Activated CD4-positive, alpha-beta memory T cell treated with anti-CD3 and anti-CD28 coated beads, Interleukin-2, amount 10 ng/mL, durations not matched to agents 7 days and 5 days (primary cell): ENCODE measurements around the gene WRNIP1. TPM values are rescaled to one million over a fixed set of nuclear protein-coding genes. Genes with fewer than 3 reads are reported as not detected.

Experiments
- CTCF ChIA-PET: fragments of 350-600 bp; sonication (Branson Sonifier 250); formaldehyde crosslinking; loops from one replicate; lab custom pipeline; 2021; ENCODE audit warnings: antibody characterized with exemption, inconsistent platforms; lab: Charles Lee
- POLR2A ChIA-PET: fragments of 350-600 bp; sonication (Branson Sonifier 250); formaldehyde crosslinking; loops from one replicate; lab custom pipeline; 2021; ENCODE audit warnings: antibody characterized with exemption; lab: Charles Lee
- DNase-seq: peaks from one replicate; pipeline ENCODE4 v3.0.0-alpha.2; 2020
- H3K27ac Mint-ChIP-seq: one replicate; pipeline ENCODE4 v1.8.0; 2021; ENCODE audit warnings: mild to moderate bottlenecking, mixed read lengths
- H3K27me3 Mint-ChIP-seq: one replicate; pipeline ENCODE4 v1.8.0; 2021; ENCODE audit warnings: mixed read lengths
- H3K36me3 Mint-ChIP-seq: one replicate; pipeline ENCODE4 v1.8.0; 2021; ENCODE audit warnings: low read depth, mixed read lengths
- H3K4me1 Mint-ChIP-seq: one replicate; pipeline ENCODE4 v1.8.0; 2021; ENCODE audit warnings: mixed read lengths
- H3K4me3 Mint-ChIP-seq: one replicate; pipeline ENCODE4 v1.8.0; 2021; ENCODE audit warnings: mild to moderate bottlenecking, mixed read lengths
- H3K9me3 Mint-ChIP-seq: one replicate; pipeline ENCODE4 v1.8.0; 2021; ENCODE audit warnings: mixed read lengths
- total RNA-seq, 2 experiments: library from RNA; stranded (reverse); gene quantifications; one replicate each; pipeline ENCODE4 v1.2.3, GENCODE V29; 2021

WRNIP1 gene
- total RNA-seq, 2 experiments from 2014 or later: 39.6 to 42.1 TPM

- Mint-ChIP-seq H3K4me1 (peaks cover 45% of the 10 kb centered on the region), H3K9me3 (peaks cover 14% of the 10 kb centered on the region), H3K4me3 (no peak overlapping the region), H3K36me3 (peaks cover 17% of the 10 kb centered on the region), H3K27me3 (no peaks in the 10 kb centered on the region), H3K27ac (no peak overlapping the region)
- ChIA-PET POLR2A (no interaction called here), CTCF (no interaction called here)
- DNase-seq: no peak
Measured at GRCh38 chr6:2821554-2821953, 56.4 kb downstream of the WRNIP1 start.

DNA sequence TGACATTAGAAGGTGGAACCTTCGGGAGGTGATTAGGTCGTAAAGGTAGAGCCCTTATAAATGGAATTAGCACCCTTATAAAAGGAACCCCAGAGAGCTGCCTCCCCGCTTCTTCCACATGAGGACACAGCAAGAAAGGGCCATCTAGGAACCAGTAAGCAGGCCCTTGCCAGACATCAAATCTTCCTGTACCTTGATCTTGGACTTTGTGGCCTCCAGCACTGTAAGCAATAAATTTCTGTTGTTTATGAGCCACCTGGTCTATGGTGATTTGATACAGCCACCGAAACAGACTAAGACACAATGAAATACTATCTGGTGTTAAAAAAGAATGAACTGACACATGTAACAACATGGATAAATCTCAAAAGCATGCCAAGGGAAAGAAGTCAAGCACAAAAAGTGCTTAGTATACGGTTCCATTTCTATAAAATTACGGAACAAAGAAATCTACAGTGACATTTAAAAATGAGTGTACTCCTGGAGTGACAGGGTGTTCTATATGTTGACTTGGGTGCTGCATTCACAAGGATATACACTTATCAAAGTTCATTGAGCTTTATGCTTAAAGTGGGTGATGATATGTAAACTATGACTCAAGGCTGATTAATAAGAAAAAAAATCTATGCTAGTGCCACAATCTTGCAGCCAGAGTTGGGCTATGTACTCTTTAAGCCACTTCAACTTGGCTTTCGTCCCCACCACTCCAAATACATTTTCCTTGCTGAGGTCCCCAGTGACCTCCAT is 58.1 kb downstream of the WRNIP1 start:
- H3K4me1 Mint-ChIP-seq: peaks cover 36% of the 10 kb centered on the region
- ChIA-PET CTCF (no interaction called here), POLR2A (interaction anchor here (1.0 kb wide), 1 partner anchor 77 kb away, joined by 3 read pairs; no protein-coding TSS in a partner anchor)
- no peak overlapping the region for H3K27ac Mint-ChIP-seq
- peaks cover 5% of the 10 kb centered on the region for H3K36me3 Mint-ChIP-seq
- no peak for DNase-seq
- H3K27me3 Mint-ChIP-seq: no peaks in the 10 kb centered on the region
- no peak overlapping the region for H3K4me3 Mint-ChIP-seq
- H3K9me3 Mint-ChIP-seq: peaks cover 4% of the 10 kb centered on the region

DNA sequence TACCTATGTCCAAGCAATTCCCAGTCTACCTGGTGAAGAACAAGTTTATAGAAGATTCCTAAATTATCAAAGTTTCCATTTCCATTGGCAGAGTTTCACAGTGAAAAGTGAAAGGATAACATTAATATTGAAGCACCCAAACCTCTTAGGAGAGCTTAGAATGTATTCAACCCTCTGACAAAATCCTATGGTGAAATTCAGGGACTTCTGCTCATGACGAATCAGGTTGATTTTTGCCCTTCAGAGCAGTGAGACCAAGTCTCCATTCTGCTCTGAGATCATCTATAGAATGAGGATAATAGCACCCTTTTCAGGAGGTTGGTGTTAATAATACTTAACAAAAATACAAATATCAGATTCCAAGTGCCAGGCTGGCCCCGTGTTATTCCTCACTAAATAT is 60.9 kb downstream of the WRNIP1 start:
- H3K4me1 Mint-ChIP-seq: peaks cover 8% of the 10 kb centered on the region
- peaks cover 14% of the 10 kb centered on the region for H3K36me3 Mint-ChIP-seq
- DNase-seq: no peak
- H3K9me3 Mint-ChIP-seq: peaks cover 4% of the 10 kb centered on the region
- H3K27me3 Mint-ChIP-seq: no peaks in the 10 kb centered on the region
- H3K4me3 Mint-ChIP-seq: no peak overlapping the region
- H3K27ac Mint-ChIP-seq: no peak overlapping the region
- CTCF ChIA-PET: interaction anchor here (1.1 to 1.6 kb wide), 2 partner anchors 26 to 46 kb away, joined by 3 to 7 read pairs; no protein-coding TSS in a partner anchor
- POLR2A ChIA-PET: interaction anchor here (0.8 to 1.3 kb wide), 3 partner anchors 14 to 176 kb away, joined by 3 to 4 read pairs (median 3); partner anchors contain the start of gene SERPINB1

GRCh38 chr6:2827142-2827541 is 61.9 kb downstream of the WRNIP1 start:
- Mint-ChIP-seq H3K36me3 (peaks cover 20% of the 10 kb centered on the region), H3K9me3 (peaks cover 4% of the 10 kb centered on the region), H3K4me1 (peaks cover 2% of the 10 kb centered on the region), H3K4me3 (no peak overlapping the region), H3K27ac (no peak overlapping the region), H3K27me3 (no peaks in the 10 kb centered on the region)
- no peak for DNase-seq
- ChIA-PET CTCF (no interaction called here), POLR2A (interaction anchor here (0.9 to 2.3 kb wide), 3 partner anchors 9 to 60 kb away, joined by 3 to 8 read pairs (median 3); partner anchors contain the start of gene SERPINB1)

DNA sequence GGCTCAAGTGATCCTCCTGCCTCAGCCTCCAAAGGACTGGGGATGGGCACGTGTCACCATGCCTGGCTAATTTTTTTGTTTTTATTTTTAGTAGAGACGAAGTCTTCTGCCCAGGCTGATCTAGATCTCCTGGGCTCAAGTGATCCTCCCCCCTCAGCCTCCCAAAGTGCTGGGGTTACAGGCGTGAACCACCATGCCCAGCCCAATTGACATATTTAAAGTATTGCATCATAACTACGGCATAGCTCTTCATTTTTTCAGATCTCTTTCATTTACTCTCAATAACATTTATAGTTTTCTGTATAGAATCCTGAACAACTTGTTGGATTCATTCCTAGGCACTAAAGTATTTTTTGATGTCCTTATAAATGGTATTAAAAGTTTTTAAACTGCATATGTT is 63.4 kb downstream of the WRNIP1 start:
- Mint-ChIP-seq H3K4me1 (no peaks in the 10 kb centered on the region), H3K4me3 (no peak overlapping the region), H3K36me3 (peaks cover 31% of the 10 kb centered on the region), H3K9me3 (peaks cover 2% of the 10 kb centered on the region), H3K27me3 (no peaks in the 10 kb centered on the region), H3K27ac (no peak overlapping the region)
- DNase-seq: no peak
- ChIA-PET POLR2A (interaction anchor here (2.3 kb wide), 1 partner anchor 13 kb away, joined by 8 read pairs; the partner anchor contains the start of gene SERPINB1), CTCF (interaction anchor here (0.7 to 0.8 kb wide), 2 partner anchors 21 to 63 kb away, joined by 3 to 4 read pairs; no protein-coding TSS in a partner anchor)

DNA sequence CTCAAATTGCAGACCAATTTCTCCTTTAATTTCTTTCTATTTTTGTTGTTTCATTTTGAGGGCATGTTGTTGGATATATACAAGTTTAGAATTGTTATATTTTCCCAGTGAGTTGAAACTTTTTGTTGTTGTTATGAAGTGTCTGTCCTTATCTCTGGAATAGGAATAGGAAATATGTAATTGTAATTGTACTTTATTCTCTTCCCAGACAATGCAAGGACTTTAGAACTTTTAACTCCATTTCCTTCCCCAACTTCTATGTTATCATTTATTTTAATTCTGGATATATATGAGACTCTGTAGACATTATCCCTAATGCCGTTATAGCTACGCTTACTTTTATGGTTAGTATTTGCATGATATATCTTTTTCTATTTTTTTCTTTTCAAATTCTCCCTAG is 64.1 kb downstream of the WRNIP1 start:
- POLR2A ChIA-PET: interaction anchor here (0.6 to 2.3 kb wide), 2 partner anchors 12 to 161 kb away, joined by 3 to 8 read pairs; partner anchors contain the start of gene SERPINB1
- H3K4me3 Mint-ChIP-seq: no peak overlapping the region
- H3K4me1 Mint-ChIP-seq: peaks cover 2% of the 10 kb centered on the region
- H3K9me3 Mint-ChIP-seq: no peaks in the 10 kb centered on the region
- H3K27ac Mint-ChIP-seq: no peak overlapping the region
- no peaks in the 10 kb centered on the region for H3K27me3 Mint-ChIP-seq
- DNase-seq: no peak
- CTCF ChIA-PET: no interaction called here
- H3K36me3 Mint-ChIP-seq: peaks cover 38% of the 10 kb centered on the region

GRCh38 chr6:2830183-2830582 is 65.0 kb downstream of the WRNIP1 start:
- ChIA-PET CTCF (no interaction called here), POLR2A (no interaction called here)
- H3K4me1 Mint-ChIP-seq: peaks cover 7% of the 10 kb centered on the region
- H3K4me3 Mint-ChIP-seq: no peak overlapping the region
- DNase-seq: no peak
- no peak overlapping the region for H3K27ac Mint-ChIP-seq
- H3K36me3 Mint-ChIP-seq: peaks cover 47% of the 10 kb centered on the region
- H3K9me3 Mint-ChIP-seq: no peaks in the 10 kb centered on the region
- H3K27me3 Mint-ChIP-seq: no peaks in the 10 kb centered on the region

DNA sequence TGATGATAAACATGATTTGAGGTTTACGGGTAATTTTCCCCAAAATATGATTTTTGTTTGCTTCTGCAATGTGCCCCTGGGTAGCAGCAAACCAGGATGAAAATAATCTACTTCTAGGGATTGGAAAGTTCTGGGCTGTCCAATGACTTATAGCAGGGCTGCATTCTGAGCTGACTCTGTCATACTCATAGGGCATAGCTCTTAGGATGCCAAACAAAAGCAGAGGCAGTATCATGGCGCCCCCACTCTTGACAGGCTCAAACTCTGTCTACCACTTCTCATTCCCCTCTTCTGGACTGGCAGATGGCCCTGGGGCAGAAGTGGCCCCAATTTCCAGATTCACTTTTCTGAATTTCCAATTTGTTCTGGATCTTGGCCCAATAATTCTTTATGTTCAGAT is 66.2 kb downstream of the WRNIP1 start:
- Mint-ChIP-seq H3K9me3 (no peaks in the 10 kb centered on the region), H3K36me3 (peaks cover 59% of the 10 kb centered on the region), H3K27ac (no peak overlapping the region)

GRCh38 chr6:2834262-2834661 is 69.1 kb downstream of the WRNIP1 start:
- Mint-ChIP-seq H3K27me3 (no peaks in the 10 kb centered on the region), H3K4me1 (peaks cover 27% of the 10 kb centered on the region), H3K4me3 (no peak overlapping the region), H3K27ac (no peak overlapping the region), H3K9me3 (no peaks in the 10 kb centered on the region), H3K36me3 (peaks cover 80% of the 10 kb centered on the region)
- ChIA-PET POLR2A (no interaction called here), CTCF (interaction anchor here (1.4 to 1.7 kb wide), 2 partner anchors 24 to 43 kb away, joined by 3 to 6 read pairs; no protein-coding TSS in a partner anchor)
- no peak for DNase-seq

More for the DNA sequence above, 66.2 kb downstream of the WRNIP1 start:
- Mint-ChIP-seq H3K27me3 (no peaks in the 10 kb centered on the region), H3K4me1 (peaks cover 12% of the 10 kb centered on the region), H3K4me3 (no peak overlapping the region)
- DNase-seq: no peak
- CTCF ChIA-PET: no interaction called here
- POLR2A ChIA-PET: interaction anchor here (3.2 kb wide), 1 partner anchor 10 kb away, joined by 13 read pairs; the partner anchor contains the start of gene SERPINB1

Other genes starting within 250 kb of the WRNIP1 start
- under 1 TPM; 0.15 to 0.28 TPM for gene MYLK4, start 14.5 kb upstream of the WRNIP1 start, total RNA-seq
- 10 to 100 TPM; 85.0 to 86.5 TPM for gene SERPINB1, start 76.5 kb downstream of the WRNIP1 start, total RNA-seq
- 10 to 100 TPM; 50.0 to 51.3 TPM for gene SERPINB9, start 137.9 kb downstream of the WRNIP1 start, total RNA-seq
- 10 to 100 TPM; 19.8 to 20.1 TPM for gene SERPINB6, start 206.2 kb downstream of the WRNIP1 start, total RNA-seq
- 10 to 100 TPM; 37.7 to 38.4 TPM for gene NQO2, start 234.5 kb downstream of the WRNIP1 start, total RNA-seq